Prostate gland (tissue), 2 donors: ENCODE results near the gene SUMF1.

Experiments
- CTCF ChIP-seq, 4 experiments: fragments of 200-600 bp in 2 of 4; fragments of 450-650 bp in 2 of 4; sonication (generic) in 2 of 4; IDR thresholded peaks; 1 replicate in 3 of 4; 2 replicates in 1 of 4; pipeline ENCODE4 v1.5.1; 2016 to 2019; ENCODE audit warnings: antibody characterized with exemption in 4 of 4, mild to moderate bottlenecking in 2 of 4, moderate library complexity in 2 of 4
- POLR2A ChIP-seq: fragments of 450-650 bp; IDR thresholded peaks from one replicate; pipeline ENCODE4 v1.6.1; 2016; ENCODE audit warnings: antibody characterized with exemption, mild to moderate bottlenecking
- POLR2AphosphoS5 ChIP-seq: sonication (generic); formaldehyde crosslinking; IDR thresholded peaks from one replicate; pipeline ENCODE4 v1.6.1; 2017; ENCODE audit warnings: antibody characterized with exemption

GRCh38 chr3:4514321-4514720, 47.3 kb upstream of the SUMF1 start:
- TF ChIP-seq CTCF (IDR thresholded peaks at IDR 0.05) = no peak
- no peak for TF ChIP-seq POLR2A
- TF ChIP-seq POLR2AphosphoS5 = no peak
